ENCODE results near the gene PRKAG2.

The PRKAG2 gene

GRCh38 chr7:151716323-151716722 lies 160.6 kb downstream of the PRKAG2 start:
- Histone ChIP-seq H3K4me3 (ENCODE audit: low read length) (no peak overlapping the region), H3K36me3 (ENCODE audit: control insufficient read depth, low read length) (no peaks in the 10 kb centered on the region)

GRCh38 chr7:151715666-151716315 lies 161.1 kb downstream of the PRKAG2 start:
- H3K9me3 ChIP-seq (ENCODE audit: control insufficient read depth, insufficient read depth, low read length), result no peaks in the 10 kb centered on the region
- TF ChIP-seq EZH2phosphoT487 (IDR thresholded peaks at IDR 0.05; ENCODE audit: borderline replicate concordance, low read length), result no peak
- TF ChIP-seq CTCF (IDR thresholded peaks at IDR 0.05; ENCODE audit: low read depth, low read length, poor library complexity, severe bottlenecking), result no peak

More at GRCh38 chr7:151716323-151716722, 160.6 kb downstream of the PRKAG2 start:
- Histone ChIP-seq H3K4me2 (ENCODE audit: low read length) (no peak overlapping the region), H3K9me3 (ENCODE audit: control insufficient read depth, insufficient read depth, low read length) (no peaks in the 10 kb centered on the region), H3K9me2 (replicated peaks; ENCODE audit: control insufficient read depth, low read length) (no peaks in the 10 kb centered on the region), H4K20me1 (ENCODE audit: control insufficient read depth, insufficient read depth, low read depth, low read length) (no peaks in the 10 kb centered on the region), H3K27ac (ENCODE audit: low read depth, low read length) (no peak overlapping the region), H3K79me2 (ENCODE audit: control insufficient read depth, low read length) (no peaks in the 10 kb centered on the region), H3K27me3 (ENCODE audit: control insufficient read depth, low read length) (no peaks in the 10 kb centered on the region), H3F3A (ENCODE audit: control insufficient read depth, insufficient read depth) (no peaks in the 10 kb centered on the region), H3K4me1 (ENCODE audit: control insufficient read depth, low read length) (no peaks in the 10 kb centered on the region)
- TF ChIP-seq CTCF (IDR thresholded peaks at IDR 0.05; ENCODE audit: low read depth, low read length, poor library complexity, severe bottlenecking) (no peak), EZH2phosphoT487 (IDR thresholded peaks at IDR 0.05; ENCODE audit: borderline replicate concordance, low read length) (no peak)

GRCh38 chr7:151714201-151714600 lies 162.7 kb downstream of the PRKAG2 start:
- Histone ChIP-seq H3K36me3 (ENCODE audit: control insufficient read depth, low read length) (no peaks in the 10 kb centered on the region), H3K9me3 (ENCODE audit: control insufficient read depth, insufficient read depth, low read length) (peaks cover 3% of the 10 kb centered on the region; the same call in 1 of the 2 replicates), H3K79me2 (ENCODE audit: control insufficient read depth, low read length) (no peaks in the 10 kb centered on the region), H3F3A (ENCODE audit: control insufficient read depth, insufficient read depth) (no peaks in the 10 kb centered on the region), H3K9me2 (replicated peaks; ENCODE audit: control insufficient read depth, low read length) (no peaks in the 10 kb centered on the region), H3K4me1 (ENCODE audit: control insufficient read depth, low read length) (no peaks in the 10 kb centered on the region), H3K27ac (ENCODE audit: low read depth, low read length) (no peak overlapping the region), H3K4me2 (ENCODE audit: low read length) (no peak overlapping the region), H4K20me1 (ENCODE audit: control insufficient read depth, insufficient read depth, low read depth, low read length) (no peaks in the 10 kb centered on the region), H3K27me3 (ENCODE audit: control insufficient read depth, low read length) (no peaks in the 10 kb centered on the region), H3K4me3 (ENCODE audit: low read length) (no peak overlapping the region)
- TF ChIP-seq CTCF (IDR thresholded peaks at IDR 0.05; ENCODE audit: low read depth, low read length, poor library complexity, severe bottlenecking) (no peak), EZH2phosphoT487 (IDR thresholded peaks at IDR 0.05; ENCODE audit: borderline replicate concordance, low read length) (no peak)

More at GRCh38 chr7:151715666-151716315, 161.1 kb downstream of the PRKAG2 start:
- H3F3A ChIP-seq (ENCODE audit: control insufficient read depth, insufficient read depth), result no peaks in the 10 kb centered on the region
- no peaks in the 10 kb centered on the region for H3K9me2 ChIP-seq (replicated peaks; ENCODE audit: control insufficient read depth, low read length)
- no peak overlapping the region for H3K4me2 ChIP-seq (ENCODE audit: low read length)
- H4K20me1 ChIP-seq (ENCODE audit: control insufficient read depth, insufficient read depth, low read depth, low read length), result no peaks in the 10 kb centered on the region
- no peak overlapping the region for H3K4me3 ChIP-seq (ENCODE audit: low read length)
- H3K27me3 ChIP-seq (ENCODE audit: control insufficient read depth, low read length), result no peaks in the 10 kb centered on the region
- H3K4me1 ChIP-seq (ENCODE audit: control insufficient read depth, low read length), result no peaks in the 10 kb centered on the region
- no peak overlapping the region for H3K27ac ChIP-seq (ENCODE audit: low read depth, low read length)
- no peaks in the 10 kb centered on the region for H3K79me2 ChIP-seq (ENCODE audit: control insufficient read depth, low read length)
- no peaks in the 10 kb centered on the region for H3K36me3 ChIP-seq (ENCODE audit: control insufficient read depth, low read length)

All from DOHH2 (cell line).